HEK293T (cell line): ENCODE results near the gene PECR.

Experiments used
- ELF4 ChIP-seq: fragments of 450-650 bp; IDR thresholded peaks from 2 replicates; pipeline ENCODE4 v1.6.1; 2017; ENCODE audit warnings: antibody characterized with exemption
- FOXK2 ChIP-seq: fragments of 450-650 bp; IDR thresholded peaks from 2 replicates; pipeline ENCODE4 v1.6.1; 2016; ENCODE audit warnings: mild to moderate bottlenecking
- L3MBTL2 ChIP-seq: fragments of 450-650 bp; conservative IDR thresholded peaks from 2 replicates; pipeline ENCODE4 v1.6.1; 2016; ENCODE audit warnings: mild to moderate bottlenecking
- LEF1 ChIP-seq: fragments of 450-650 bp; IDR thresholded peaks from 2 replicates; pipeline ENCODE4 v1.6.1; 2017; ENCODE audit warnings: mild to moderate bottlenecking, borderline replicate concordance
- SP1 ChIP-seq: fragments of 450-650 bp; IDR thresholded peaks from 2 replicates; pipeline ENCODE4 v1.6.1; 2017
- TARDBP ChIP-seq: fragments of 450-650 bp; IDR thresholded peaks from 2 replicates; pipeline ENCODE4 v1.6.1; 2016

DNA sequence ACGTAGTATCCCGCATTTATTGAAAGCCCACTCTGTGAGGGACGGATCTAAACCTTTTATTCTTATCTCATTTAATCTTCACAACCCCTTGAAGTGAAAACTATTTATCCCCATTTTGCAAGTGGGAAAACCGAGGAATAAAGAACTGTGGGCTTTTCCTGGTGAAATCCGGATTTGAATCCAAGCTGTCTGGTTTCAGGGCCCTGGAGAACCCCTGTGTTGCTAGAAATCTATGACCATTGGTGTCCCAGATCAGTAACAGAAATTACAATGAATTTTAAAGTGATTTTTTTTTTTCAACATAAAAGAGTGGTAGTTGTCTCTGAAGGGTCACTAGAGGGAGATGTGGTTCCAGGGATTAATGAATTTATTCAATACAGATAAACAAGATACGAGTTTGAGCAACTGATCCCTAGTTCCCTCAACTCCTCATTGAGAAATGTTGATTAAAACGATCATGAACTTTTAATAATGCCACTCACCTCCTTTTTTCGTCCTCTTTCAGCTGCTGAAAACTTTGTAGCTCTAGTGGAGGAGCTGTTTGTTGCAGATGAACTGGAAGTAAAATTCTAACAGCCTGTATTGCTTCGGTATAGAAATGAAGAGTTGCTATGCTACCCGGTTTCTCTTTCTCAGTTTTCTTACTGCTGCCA is 28.5 kb upstream of the PECR start:
- TF ChIP-seq LEF1 (no peak), SP1 (no peak), FOXK2 (no peak), L3MBTL2 (no peak), TARDBP (no peak), ELF4 (no peak)
